ENCODE results near the gene RPL4.

DNA sequence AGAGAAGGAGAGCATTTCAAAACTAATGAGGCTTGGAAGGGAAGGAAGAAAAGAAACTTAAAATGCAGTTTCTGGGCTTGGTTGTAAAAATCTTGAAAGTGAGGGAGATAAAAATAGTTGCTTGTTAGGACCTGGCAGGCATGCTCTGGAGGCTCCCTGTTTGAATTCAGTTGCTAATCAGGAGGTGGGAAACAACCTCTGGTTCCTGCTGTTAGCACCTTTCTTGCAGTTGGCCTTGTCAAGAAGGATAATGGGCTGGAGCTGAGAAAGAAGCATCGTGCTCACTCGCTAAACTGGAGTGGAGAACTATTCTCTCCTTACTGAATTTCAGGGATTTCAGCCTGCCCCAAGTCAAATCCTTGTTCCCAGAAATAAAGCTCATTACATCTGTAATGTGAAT lies 30.5 kb downstream of the RPL4 start:
- no peak for TF ChIP-seq SIN3A (IDR thresholded peaks at IDR 0.05; ENCODE audit: borderline replicate concordance, insufficient read depth, low read length)
- TF ChIP-seq TAF1 (IDR thresholded peaks at IDR 0.05; ENCODE audit: borderline replicate concordance, insufficient read depth, low read length), result no peak
- TF ChIP-seq POLR2AphosphoS5 (IDR thresholded peaks at IDR 0.05; ENCODE audit: low read depth, low read length), result no peak
- TF ChIP-seq, protein P1, sequence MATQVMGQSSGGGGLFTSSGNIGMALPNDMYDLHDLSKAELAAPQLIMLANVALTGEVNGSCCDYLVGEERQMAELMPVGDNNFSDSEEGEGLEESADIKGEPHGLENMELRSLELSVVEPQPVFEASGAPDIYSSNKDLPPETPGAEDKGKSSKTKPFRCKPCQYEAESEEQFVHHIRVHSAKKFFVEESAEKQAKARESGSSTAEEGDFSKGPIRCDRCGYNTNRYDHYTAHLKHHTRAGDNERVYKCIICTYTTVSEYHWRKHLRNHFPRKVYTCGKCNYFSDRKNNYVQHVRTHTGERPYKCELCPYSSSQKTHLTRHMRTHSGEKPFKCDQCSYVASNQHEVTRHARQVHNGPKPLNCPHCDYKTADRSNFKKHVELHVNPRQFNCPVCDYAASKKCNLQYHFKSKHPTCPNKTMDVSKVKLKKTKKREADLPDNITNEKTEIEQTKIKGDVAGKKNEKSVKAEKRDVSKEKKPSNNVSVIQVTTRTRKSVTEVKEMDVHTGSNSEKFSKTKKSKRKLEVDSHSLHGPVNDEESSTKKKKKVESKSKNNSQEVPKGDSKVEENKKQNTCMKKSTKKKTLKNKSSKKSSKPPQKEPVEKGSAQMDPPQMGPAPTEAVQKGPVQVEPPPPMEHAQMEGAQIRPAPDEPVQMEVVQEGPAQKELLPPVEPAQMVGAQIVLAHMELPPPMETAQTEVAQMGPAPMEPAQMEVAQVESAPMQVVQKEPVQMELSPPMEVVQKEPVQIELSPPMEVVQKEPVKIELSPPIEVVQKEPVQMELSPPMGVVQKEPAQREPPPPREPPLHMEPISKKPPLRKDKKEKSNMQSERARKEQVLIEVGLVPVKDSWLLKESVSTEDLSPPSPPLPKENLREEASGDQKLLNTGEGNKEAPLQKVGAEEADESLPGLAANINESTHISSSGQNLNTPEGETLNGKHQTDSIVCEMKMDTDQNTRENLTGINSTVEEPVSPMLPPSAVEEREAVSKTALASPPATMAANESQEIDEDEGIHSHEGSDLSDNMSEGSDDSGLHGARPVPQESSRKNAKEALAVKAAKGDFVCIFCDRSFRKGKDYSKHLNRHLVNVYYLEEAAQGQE (IDR thresholded peaks at IDR 0.05; ENCODE audit: insufficient read depth in 1 of 2, low read depth in 2 of 2, low read length in 2 of 2), result no peak
- TF ChIP-seq FOXP2 (optimal IDR thresholded peaks at IDR 0.05; ENCODE audit: borderline replicate concordance, extremely low read depth, extremely low read length, insufficient read depth), result no peak
